ENCODE measurements around the gene TOPBP1.

TOPBP1 gene

GRCh38 chr3:133627789-133628188, 34.0 kb downstream of the TOPBP1 start:
- TF ChIP-seq CTCF (IDR thresholded peaks at IDR 0.05; ENCODE audit: low read depth, low read length), result no peak
- peaks cover 61% of the 10 kb centered on the region for H3K36me3 ChIP-seq

DNA sequence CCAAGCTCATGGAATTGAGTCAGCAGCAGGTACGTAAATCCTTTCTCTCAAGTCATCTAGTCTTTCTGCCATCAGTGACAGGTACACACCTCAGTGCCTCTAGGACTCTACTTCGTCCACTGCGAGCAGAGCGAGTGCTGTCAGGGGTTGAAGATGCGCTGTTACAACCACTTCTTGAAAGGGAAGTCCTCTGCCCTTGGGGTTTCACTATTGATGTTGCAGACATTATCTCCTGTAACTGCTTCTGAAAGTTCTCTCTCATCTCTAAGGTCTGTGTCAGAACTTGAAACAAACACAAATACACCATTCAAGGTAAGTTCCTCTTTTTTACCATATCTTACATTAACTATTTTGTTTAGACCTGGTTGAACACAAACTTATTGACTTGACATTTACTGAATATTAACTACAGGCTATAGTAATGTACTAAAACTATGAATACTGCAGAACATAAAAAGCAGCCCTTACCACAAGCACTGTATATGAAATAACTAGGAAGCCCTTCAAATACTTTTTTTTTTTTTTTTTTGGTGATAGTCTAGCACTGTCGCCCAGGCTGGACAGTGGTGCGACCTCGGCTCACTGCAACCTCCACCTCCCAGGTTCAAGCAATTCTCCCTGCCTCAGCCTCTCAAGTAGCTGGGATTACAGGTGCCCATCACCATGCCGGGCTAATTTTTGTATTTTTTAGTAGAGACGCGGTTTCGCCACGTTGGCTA, 41.5 kb downstream of the TOPBP1 start:
- Histone ChIP-seq H3K4me3 (ENCODE audit: low read depth, low read length) (no peak overlapping the region), H3K4me1 (no peaks in the 10 kb centered on the region; the same call in 1 of the 2 replicates), H3K36me3 (peaks cover 67% of the 10 kb centered on the region), H3K27me3 (no peaks in the 10 kb centered on the region), H3K9me3 (no peaks in the 10 kb centered on the region)
- no peak for DNase-seq
- no peak for TF ChIP-seq CTCF (IDR thresholded peaks at IDR 0.05; ENCODE audit: low read depth, low read length)

More at GRCh38 chr3:133627789-133628188, 34.0 kb downstream of the TOPBP1 start:
- Histone ChIP-seq H3K9me3 (no peaks in the 10 kb centered on the region), H3K4me1 (no peaks in the 10 kb centered on the region), H3K4me3 (ENCODE audit: low read depth, low read length) (no peak overlapping the region), H3K27me3 (no peaks in the 10 kb centered on the region)
- no peak for DNase-seq

- H3K36me3 ChIP-seq, result peaks cover 76% of the 10 kb centered on the region
- H3K9me3 ChIP-seq, result no peaks in the 10 kb centered on the region
- no peak overlapping the region for H3K4me3 ChIP-seq (ENCODE audit: low read depth, low read length)
- no peaks in the 10 kb centered on the region for H3K27me3 ChIP-seq
- no peak for DNase-seq
- no peak for TF ChIP-seq CTCF (IDR thresholded peaks at IDR 0.05; ENCODE audit: low read depth, low read length)
- H3K4me1 ChIP-seq, result no peaks in the 10 kb centered on the region
Measured at GRCh38 chr3:133611534-133611933, 50.2 kb downstream of the TOPBP1 start.

- Histone ChIP-seq H3K9me3 (no peaks in the 10 kb centered on the region), H3K4me3 (ENCODE audit: low read depth, low read length) (no peak overlapping the region), H3K4me1 (no peaks in the 10 kb centered on the region), H3K36me3 (peaks cover 70% of the 10 kb centered on the region), H3K27me3 (no peaks in the 10 kb centered on the region)
- no peak for TF ChIP-seq CTCF (IDR thresholded peaks at IDR 0.05; ENCODE audit: low read depth, low read length)
- DNase-seq, result no peak
Measured at GRCh38 chr3:133610031-133610430, 51.7 kb downstream of the TOPBP1 start.

DNA sequence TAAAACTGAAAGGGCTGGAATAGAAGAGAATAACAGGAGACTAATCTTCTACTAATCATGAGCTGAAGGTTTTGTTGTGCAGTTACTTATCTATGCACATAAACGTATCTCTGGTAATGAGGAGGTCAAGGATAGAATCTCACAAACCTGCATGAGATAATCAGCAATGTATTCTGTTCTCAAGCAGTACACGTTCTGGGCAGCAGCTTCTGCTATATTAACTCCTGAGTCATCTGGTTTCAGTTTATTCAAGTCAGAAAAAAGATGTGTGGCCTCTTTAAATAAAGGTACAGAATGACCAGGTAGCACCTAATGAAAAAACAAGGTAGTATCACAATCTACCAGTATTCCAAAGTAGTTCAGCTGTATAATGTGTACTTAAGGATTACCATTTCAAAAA, 53.4 kb downstream of the TOPBP1 start:
- no peaks in the 10 kb centered on the region for H3K27me3 ChIP-seq
- DNase-seq, result no peak
- TF ChIP-seq CTCF (IDR thresholded peaks at IDR 0.05; ENCODE audit: low read depth, low read length), result no peak
- no peaks in the 10 kb centered on the region for H3K9me3 ChIP-seq
- H3K4me3 ChIP-seq (ENCODE audit: low read depth, low read length), result no peak overlapping the region
- peaks cover 71% of the 10 kb centered on the region for H3K36me3 ChIP-seq
- no peaks in the 10 kb centered on the region for H3K4me1 ChIP-seq

DNA sequence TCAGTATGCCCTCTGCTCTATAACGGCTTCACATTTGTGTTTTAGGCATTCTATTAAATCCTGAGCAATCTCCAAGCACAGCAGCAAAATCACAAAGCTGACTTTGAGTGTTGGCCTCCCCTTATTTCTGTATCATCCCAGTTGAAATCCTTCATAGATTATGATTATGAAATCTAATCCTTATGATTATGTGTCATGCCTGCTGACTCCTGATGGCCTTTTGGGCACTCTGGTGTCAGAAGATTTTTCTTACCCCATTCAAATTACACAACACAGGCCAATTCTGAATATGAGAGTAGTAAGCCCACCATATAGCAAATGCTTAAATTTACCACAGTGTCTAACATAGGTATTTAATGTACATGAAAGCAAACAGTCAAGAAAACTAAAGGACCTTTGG, 53.9 kb downstream of the TOPBP1 start:
- no peaks in the 10 kb centered on the region for H3K27me3 ChIP-seq
- no peaks in the 10 kb centered on the region for H3K9me3 ChIP-seq
- TF ChIP-seq CTCF (IDR thresholded peaks at IDR 0.05; ENCODE audit: low read depth, low read length), result no peak
- H3K36me3 ChIP-seq, result peaks cover 66% of the 10 kb centered on the region
- H3K4me3 ChIP-seq (ENCODE audit: low read depth, low read length), result no peak overlapping the region
- no peak for DNase-seq
- no peaks in the 10 kb centered on the region for H3K4me1 ChIP-seq

Measured in BE2C (cell line).